ENCODE measurements around the gene ZNF423.

The ZNF423 gene

DNA sequence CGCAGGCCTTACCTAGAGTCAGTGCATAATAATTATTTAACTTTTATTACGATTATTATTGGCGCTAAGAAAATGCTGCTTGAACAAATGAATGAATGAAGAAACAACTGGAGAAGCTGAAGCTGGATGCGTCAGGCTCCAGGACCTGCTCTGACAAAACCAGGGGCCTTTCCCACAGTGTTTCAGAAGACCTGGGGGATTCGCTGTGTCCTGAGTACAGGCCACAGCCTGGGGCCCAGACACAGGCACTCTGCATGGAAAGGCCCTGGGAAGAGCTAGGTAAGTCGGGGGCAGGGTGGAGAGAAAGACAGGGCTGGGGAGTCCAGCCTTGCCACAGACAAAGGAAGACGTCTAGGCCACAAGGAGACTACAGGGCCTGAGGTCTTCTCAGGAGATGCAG, 226.1 kb downstream of the ZNF423 start:
- Histone ChIP-seq H3K9me3 (ENCODE audit: insufficient read depth, low read depth, low read length) (peaks cover 12% of the 10 kb centered on the region; the same call in 1 of the 2 replicates), H3K27me3 (ENCODE audit: insufficient read depth, low read length) (no peaks in the 10 kb centered on the region), H3K4me1 (ENCODE audit: insufficient read depth, low read length) (no peaks in the 10 kb centered on the region), H3K9ac (ENCODE audit: low read depth, low read length) (no peak overlapping the region), H3K36me3 (ENCODE audit: insufficient read depth, low read length) (peaks cover 21% of the 10 kb centered on the region; the same call in 1 of the 2 replicates), H3K27ac (ENCODE audit: low read depth, low read length) (no peak overlapping the region), H3K4me3 (ENCODE audit: low read length) (no peak overlapping the region)
- WGBS: 93% methylated on average over 7 of the region's 7 CpGs

- Histone ChIP-seq H3K27me3 (ENCODE audit: insufficient read depth, low read length) (no peaks in the 10 kb centered on the region), H3K4me3 (ENCODE audit: low read length) (no peak overlapping the region), H3K36me3 (ENCODE audit: insufficient read depth, low read length) (peaks cover 23% of the 10 kb centered on the region; the same call in 1 of the 2 replicates), H3K9me3 (ENCODE audit: insufficient read depth, low read depth, low read length) (peaks cover 12% of the 10 kb centered on the region; the same call in 1 of the 2 replicates), H3K9ac (ENCODE audit: low read depth, low read length) (no peak overlapping the region), H3K27ac (ENCODE audit: low read depth, low read length) (no peak overlapping the region), H3K4me1 (ENCODE audit: insufficient read depth, low read length) (no peaks in the 10 kb centered on the region)
- WGBS: 92% methylated on average over 3 of the region's 3 CpGs
Observed at GRCh38 chr16:49628148-49628547, 227.8 kb downstream of the ZNF423 start.

DNA sequence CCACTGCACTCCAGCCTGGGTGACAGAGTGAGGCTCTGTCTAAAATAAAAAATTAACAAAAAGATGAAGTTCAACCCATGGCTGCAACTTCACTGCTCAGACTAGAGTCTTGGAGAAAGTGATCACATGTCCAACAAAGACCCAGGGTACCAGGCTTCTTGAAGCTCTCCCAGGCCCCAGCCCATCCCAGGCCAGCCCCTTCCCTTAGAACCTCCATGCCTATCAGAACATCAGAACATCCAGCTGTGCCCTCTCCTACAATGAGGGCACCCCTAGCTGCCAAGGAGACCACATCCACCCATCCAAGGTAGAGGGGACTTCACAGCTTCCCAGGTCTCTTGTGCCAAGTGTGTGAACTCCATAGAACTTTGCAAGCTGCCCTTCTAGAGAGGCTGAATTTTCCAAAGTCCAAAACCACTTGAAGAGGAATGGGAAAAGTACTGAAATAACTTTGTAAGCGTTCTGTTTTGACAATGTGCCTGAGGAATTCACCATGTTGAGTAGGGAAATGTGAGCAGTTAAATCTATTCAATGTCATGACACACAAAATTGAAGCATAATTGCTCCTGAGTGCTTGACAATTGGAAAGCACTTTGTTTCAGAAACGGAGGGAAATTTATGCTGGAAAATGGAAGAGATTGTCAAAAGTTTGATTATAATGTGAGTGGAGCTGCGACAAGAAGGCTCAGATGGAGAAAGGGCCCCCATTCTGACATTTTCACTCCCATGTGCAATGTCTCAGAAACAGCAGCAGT, 230.4 kb downstream of the ZNF423 start:
- Histone ChIP-seq H3K36me3 (ENCODE audit: insufficient read depth, low read length) (peaks cover 23% of the 10 kb centered on the region; the same call in 1 of the 2 replicates), H3K4me3 (ENCODE audit: low read length) (no peak overlapping the region)
- WGBS: 82% methylated on average over 3 of the region's 3 CpGs

DNA sequence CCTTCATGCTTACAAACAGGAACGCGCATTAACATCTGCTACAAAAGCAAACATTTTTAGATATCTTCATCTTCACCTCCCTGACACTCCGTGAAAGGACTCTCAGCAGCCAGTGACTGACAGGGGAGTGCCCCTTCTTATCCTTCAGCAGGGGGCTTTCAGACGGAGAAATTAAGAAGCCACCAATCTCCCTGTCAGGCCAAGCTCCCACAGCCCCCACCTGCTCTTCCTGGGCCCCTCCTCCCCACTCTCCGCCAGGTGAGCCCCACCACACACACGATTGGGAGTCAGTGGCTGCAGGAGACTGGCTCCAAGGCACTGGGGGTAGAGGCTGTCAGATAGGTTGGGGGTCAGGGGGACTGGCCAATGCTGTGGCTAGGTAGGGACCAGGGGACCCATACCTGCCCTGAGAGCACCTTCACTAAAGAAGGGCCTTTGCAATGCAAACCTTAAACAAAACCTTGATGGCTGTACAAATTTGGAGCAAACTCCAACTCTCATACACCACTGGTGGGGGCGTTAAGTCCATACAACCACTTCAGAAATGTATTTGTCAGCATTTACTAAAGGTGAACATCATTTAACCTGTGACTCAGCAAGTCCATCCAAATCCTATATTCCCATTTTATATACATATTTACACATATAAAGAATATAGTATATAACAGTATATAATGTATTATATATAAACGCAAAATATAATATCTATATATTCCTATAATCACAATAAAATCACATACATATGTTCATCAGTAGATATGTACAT, 232.2 kb downstream of the ZNF423 start:
- Histone ChIP-seq H3K9me3 (ENCODE audit: insufficient read depth, low read depth, low read length) (peaks cover 3% of the 10 kb centered on the region; the same call in 1 of the 2 replicates), H3K36me3 (ENCODE audit: insufficient read depth, low read length) (peaks cover 14% of the 10 kb centered on the region; the same call in 1 of the 2 replicates), H3K27me3 (ENCODE audit: insufficient read depth, low read length) (no peaks in the 10 kb centered on the region), H3K9ac (ENCODE audit: low read depth, low read length) (no peak overlapping the region), H3K4me3 (ENCODE audit: low read length) (no peak overlapping the region), H3K27ac (ENCODE audit: low read depth, low read length) (no peak overlapping the region), H3K4me1 (ENCODE audit: insufficient read depth, low read length) (0 out of 2 replicates have a peak, but pooled peaks cover 11% of the 10 kb centered on the region)
- WGBS: 83% methylated on average over 7 of the region's 8 CpGs

More for the DNA sequence above, 230.4 kb downstream of the ZNF423 start:
- no peak overlapping the region for H3K9ac ChIP-seq (ENCODE audit: low read depth, low read length)
- no peak overlapping the region for H3K27ac ChIP-seq (ENCODE audit: low read depth, low read length)
- no peaks in the 10 kb centered on the region for H3K27me3 ChIP-seq (ENCODE audit: insufficient read depth, low read length)
- 0 out of 2 replicates have a peak, but pooled peaks cover 10% of the 10 kb centered on the region for H3K4me1 ChIP-seq (ENCODE audit: insufficient read depth, low read length)
- peaks cover 12% of the 10 kb centered on the region; the same call in 1 of the 2 replicates for H3K9me3 ChIP-seq (ENCODE audit: insufficient read depth, low read depth, low read length)

DNA sequence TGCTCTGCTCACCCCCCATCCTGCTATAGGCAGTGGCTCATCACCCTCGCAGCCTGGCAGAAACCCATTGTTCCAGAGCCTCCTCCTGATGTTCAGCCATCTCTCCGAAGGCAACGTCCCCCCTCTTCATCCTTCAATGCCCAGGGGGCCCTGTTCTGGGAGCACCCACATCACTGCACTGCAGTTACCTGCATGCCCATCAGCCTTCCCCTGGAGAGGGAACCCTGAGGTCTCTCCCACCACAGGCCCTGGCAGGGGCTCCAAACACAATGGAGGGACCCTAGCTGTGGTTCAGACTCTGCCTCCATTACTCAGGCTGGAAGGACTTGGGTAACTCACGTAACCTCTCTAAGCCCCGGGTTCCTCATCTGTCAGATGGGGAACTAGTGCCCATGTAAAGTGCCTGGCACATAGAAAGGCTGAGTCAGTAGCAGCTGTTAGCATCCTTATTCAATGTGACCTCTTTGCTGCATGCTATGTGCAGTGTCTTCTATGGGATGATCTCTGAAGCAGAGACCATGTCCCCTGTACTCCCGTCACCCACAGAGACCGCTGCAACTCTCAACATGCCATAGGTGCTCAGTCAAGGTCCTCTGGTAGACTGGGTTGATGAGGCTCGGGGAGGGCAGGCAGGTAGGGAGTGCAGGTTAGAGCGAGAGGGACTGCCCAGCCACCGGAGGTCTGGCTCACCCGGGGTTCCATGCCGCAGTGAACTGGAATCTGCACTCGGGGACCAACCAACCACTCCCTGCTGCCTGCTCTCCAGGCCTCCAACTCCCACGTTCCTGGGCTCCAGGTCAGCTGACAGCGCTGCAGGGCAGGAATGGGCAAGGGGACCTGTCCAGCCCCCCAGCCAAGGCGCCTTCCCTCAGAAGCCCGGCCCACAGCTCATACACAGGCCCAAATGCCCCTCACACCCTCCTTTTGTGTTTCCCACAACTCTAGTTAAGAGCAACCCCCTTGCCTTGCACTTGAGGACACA, 233.2 kb downstream of the ZNF423 start:
- H3K36me3 ChIP-seq (ENCODE audit: insufficient read depth, low read length): peaks cover 19% of the 10 kb centered on the region; the same call in 1 of the 2 replicates
- WGBS: 92% methylated on average over 17 of the region's 17 CpGs

DNA sequence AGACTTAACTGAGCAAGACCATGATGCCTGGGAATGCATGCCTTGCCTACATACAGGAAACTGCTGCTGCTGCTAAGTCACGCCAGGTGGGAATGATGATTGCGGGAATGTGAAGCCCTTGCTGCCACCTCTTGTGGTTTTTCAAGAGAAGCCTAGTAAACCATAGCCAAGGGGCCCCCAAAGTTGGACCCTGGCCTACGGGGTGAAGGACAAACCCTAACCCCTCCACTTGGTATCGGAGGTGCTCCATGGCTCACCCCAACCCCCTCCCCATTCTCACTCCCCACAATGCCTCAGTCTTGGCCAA, 233.9 kb downstream of the ZNF423 start:
- H3K27ac ChIP-seq (ENCODE audit: low read depth, low read length): no peak overlapping the region
- H3K4me3 ChIP-seq (ENCODE audit: low read length): no peak overlapping the region
- no peak overlapping the region for H3K9ac ChIP-seq (ENCODE audit: low read depth, low read length)
- no peaks in the 10 kb centered on the region for H3K27me3 ChIP-seq (ENCODE audit: insufficient read depth, low read length)
- H3K9me3 ChIP-seq (ENCODE audit: insufficient read depth, low read depth, low read length): no peaks in the 10 kb centered on the region
- peaks cover 19% of the 10 kb centered on the region; the same call in 1 of the 2 replicates for H3K36me3 ChIP-seq (ENCODE audit: insufficient read depth, low read length)
- WGBS: 95% methylated on average over 4 of the region's 4 CpGs
- 0 out of 2 replicates have a peak, but pooled peaks cover 11% of the 10 kb centered on the region for H3K4me1 ChIP-seq (ENCODE audit: insufficient read depth, low read length)

More for the DNA sequence above, 233.2 kb downstream of the ZNF423 start:
- H3K27ac ChIP-seq (ENCODE audit: low read depth, low read length): no peak overlapping the region
- no peaks in the 10 kb centered on the region for H3K9me3 ChIP-seq (ENCODE audit: insufficient read depth, low read depth, low read length)
- H3K9ac ChIP-seq (ENCODE audit: low read depth, low read length): no peak overlapping the region
- no peaks in the 10 kb centered on the region for H3K27me3 ChIP-seq (ENCODE audit: insufficient read depth, low read length)
- H3K4me1 ChIP-seq (ENCODE audit: insufficient read depth, low read length): 0 out of 2 replicates have a peak, but pooled peaks cover 11% of the 10 kb centered on the region
- no peak overlapping the region for H3K4me3 ChIP-seq (ENCODE audit: low read length)

GRCh38 chr16:49621241-49622083, 234.4 kb downstream of the ZNF423 start:
- Histone ChIP-seq H3K27ac (ENCODE audit: low read depth, low read length) (peak overlapping the region; percentile 24; the same call in 1 of the 2 replicates), H3K4me3 (ENCODE audit: low read length) (no peak overlapping the region), H3K9me3 (ENCODE audit: insufficient read depth, low read depth, low read length) (no peaks in the 10 kb centered on the region), H3K36me3 (ENCODE audit: insufficient read depth, low read length) (peaks cover 19% of the 10 kb centered on the region; the same call in 1 of the 2 replicates), H3K9ac (ENCODE audit: low read depth, low read length) (no peak overlapping the region), H3K4me1 (ENCODE audit: insufficient read depth, low read length) (0 out of 2 replicates have a peak, but pooled peaks cover 11% of the 10 kb centered on the region), H3K27me3 (ENCODE audit: insufficient read depth, low read length) (no peaks in the 10 kb centered on the region)
- WGBS: 73% methylated on average over 12 of the region's 13 CpGs

- Histone ChIP-seq H3K27ac (ENCODE audit: low read depth, low read length) (no peak overlapping the region), H3K36me3 (ENCODE audit: insufficient read depth, low read length) (peaks cover 15% of the 10 kb centered on the region; the same call in 1 of the 2 replicates), H3K4me3 (ENCODE audit: low read length) (no peak overlapping the region), H3K9ac (ENCODE audit: low read depth, low read length) (no peak overlapping the region), H3K27me3 (ENCODE audit: insufficient read depth, low read length) (no peaks in the 10 kb centered on the region), H3K9me3 (ENCODE audit: insufficient read depth, low read depth, low read length) (no peaks in the 10 kb centered on the region), H3K4me1 (ENCODE audit: insufficient read depth, low read length) (0 out of 2 replicates have a peak, but pooled peaks cover 11% of the 10 kb centered on the region)
- WGBS: 46% methylated on average over 6 of the region's 6 CpGs
Observed at GRCh38 chr16:49620869-49621240, 235.1 kb downstream of the ZNF423 start.

DNA sequence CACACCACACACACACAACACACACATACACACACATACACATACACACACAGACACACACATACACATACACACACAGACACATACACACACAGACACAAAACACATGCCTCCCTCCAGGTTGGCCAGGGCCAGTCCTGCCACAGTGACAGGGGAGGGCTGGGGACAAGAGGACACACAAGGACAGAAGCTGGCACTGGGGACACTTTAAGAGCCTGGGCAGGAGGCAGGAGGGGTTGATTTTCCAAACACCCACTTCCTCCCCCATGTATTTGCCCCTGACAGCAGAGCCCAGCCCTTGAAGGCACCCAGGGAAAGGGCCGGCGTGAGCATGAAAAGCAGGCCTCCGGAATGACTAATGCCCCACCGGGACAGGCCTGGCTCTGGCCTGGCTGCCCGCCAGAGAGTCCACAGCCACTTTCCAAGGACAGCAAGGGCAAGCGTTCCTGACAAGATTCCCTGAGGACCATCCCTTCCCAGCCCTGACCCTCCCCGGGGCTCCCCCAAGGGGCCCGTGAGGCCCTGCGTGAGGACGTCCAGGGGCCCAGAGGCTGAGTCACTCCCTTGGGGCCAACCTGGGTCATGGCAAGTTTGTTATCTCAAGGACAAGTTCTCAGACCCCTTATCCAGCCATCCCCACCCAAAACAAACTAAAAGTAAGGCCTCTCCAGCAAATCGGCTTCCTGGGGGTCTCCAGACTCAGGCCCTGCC, 235.6 kb downstream of the ZNF423 start:
- Histone ChIP-seq H3K9ac (ENCODE audit: low read depth, low read length) (no peak overlapping the region), H3K27ac (ENCODE audit: low read depth, low read length) (no peak overlapping the region)

More for the DNA sequence above, 235.6 kb downstream of the ZNF423 start:
- Histone ChIP-seq H3K4me3 (ENCODE audit: low read length) (no peak overlapping the region), H3K36me3 (ENCODE audit: insufficient read depth, low read length) (peaks cover 10% of the 10 kb centered on the region; the same call in 1 of the 2 replicates), H3K9me3 (ENCODE audit: insufficient read depth, low read depth, low read length) (no peaks in the 10 kb centered on the region), H3K27me3 (ENCODE audit: insufficient read depth, low read length) (no peaks in the 10 kb centered on the region), H3K4me1 (ENCODE audit: insufficient read depth, low read length) (0 out of 2 replicates have a peak, but pooled peaks cover 11% of the 10 kb centered on the region)
- 69% methylated on average over 11 of the region's 11 CpGs for WGBS
